HG02852 (cell line): ENCODE results near the gene SCNN1G.

Experiments used
- ATAC-seq: cut with Tn5 transposase; IDR thresholded peaks from one replicate; pipeline ENCODE4 v1.9.1; 2021; ENCODE audit warnings: mild to moderate bottlenecking, moderate library complexity; ENCODE audit not compliant: unreplicated experiment

SCNN1G gene

DNA sequence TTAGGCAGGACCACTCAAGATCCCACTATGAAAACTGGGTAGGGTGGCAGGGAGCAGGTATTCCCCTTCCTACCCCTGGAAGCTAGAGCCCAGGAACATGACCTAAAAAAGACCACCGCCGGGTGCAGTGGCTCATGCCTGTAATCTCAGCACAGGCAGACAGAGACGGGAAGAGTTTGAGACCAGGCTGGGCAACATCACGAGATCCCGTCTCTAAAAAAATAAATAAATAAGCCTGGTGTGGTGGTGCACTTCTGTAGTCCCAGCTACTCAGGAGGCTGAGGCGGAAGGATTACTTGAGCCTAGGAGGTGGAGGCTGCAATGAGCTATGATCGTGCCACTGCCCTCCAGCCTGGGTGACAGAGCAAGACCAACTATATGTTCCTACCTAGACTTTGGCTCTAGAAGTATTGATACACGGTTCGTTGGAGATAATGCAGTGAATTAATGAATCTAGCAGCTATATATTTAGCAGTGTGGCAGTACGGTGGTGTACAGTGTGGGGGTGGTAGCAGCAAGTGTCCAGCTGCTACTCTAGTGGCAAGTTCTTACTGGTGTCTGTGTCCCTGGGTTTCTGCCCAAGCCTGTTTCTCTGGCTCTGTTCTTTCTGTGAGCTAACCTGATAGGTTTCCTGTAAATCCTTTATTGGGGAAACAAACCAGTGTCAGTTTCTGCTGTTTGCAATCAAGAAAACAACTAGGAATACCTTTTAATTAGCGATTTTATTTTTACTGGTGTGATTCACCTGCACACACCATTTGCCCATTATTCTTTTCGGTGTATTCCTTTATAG lies 30.0 kb upstream of the SCNN1G start:
- no peak for ATAC-seq

DNA sequence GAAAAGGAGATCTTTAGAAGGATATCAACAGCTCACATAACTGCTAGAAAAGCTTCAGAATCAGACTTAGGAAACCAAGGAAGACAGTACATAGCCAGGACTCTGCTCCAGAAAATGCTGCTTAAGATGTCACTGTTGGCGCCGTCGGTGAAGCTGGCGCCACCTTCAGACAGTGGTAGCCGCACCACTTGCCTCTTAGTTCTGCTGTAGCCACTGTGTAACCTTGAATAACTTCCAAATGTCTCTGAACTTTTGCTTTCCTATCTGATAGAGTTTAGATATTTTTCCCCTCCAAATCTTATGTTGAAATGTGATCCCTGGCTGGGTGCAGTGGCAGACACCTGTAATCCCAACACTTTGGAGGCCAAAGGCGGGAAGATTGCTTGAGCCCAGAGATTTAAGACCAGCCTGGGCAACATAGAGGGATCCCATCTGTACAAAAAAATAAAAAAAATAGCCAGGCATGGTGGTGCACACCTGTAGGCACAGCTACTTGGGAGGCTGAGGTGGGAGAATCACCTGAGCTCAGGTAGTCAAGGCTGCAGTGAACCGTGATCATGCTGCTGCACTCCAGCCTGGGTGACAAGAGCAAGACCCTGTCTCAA lies 27.0 kb upstream of the SCNN1G start:
- ATAC-seq: no peak

DNA sequence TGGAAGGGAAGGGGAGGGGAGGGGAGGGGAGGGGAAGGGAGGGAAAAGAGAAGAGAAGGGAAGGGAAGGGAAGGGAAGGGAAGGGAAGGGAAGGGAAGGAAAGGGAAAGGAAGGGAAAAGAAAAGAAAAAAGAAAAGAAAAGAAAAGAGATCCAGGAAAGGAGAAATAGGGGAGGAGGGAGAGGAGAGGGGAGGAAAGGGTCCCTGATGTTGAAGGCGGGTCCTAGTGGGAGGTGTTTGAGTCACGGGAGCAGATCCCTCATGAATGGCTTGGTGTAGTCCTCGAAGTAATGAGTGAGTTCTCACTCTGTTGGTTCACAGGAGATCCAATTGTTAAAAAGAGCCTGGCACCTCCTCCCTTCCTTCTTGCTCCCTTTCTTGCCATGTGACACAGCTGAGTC lies 26.4 kb upstream of the SCNN1G start:
- ATAC-seq: no peak

DNA sequence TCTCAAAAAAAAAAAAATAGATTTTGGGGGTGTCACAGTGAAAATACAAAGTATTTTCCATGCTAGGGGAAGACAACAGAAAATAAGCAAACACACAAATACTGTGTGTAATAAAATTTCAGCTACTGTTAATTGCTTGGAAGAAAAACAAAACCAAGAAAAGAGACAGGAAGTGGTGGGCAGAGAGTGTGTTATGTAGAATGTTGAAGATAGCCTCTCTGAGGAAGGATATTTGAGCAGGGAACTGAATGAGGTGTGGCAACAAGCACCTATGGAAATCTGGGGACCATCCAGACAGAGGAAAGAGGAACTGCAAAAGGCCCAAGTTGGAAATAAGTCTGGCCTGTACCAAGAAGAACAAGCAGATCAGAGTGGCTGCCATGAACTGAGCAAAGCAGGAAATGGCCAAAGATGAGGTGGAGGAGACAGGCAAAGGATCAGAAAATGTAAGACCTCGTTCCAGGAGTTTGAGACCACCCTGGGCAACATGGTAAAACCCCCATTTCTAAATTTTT lies 25.5 kb upstream of the SCNN1G start:
- ATAC-seq: no peak

DNA sequence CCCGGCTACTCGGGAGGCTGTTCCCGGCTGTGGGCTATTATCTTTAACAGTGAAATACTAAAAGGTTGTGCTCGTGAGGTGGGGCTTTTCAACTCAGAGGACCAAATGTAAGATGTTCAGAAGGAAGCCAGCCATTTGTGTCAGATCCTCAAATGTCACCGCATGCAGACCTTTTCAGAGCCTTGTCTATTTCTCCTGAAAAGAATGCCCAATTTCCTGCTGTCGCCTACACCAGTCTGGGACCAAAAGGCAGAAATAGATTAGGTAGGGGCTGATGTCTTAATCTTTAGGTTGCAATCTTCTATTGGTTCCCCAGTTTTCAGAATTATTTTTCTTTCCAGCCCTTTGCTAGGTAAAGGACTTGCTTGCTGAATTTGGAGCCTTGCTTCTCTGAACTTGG lies 24.4 kb upstream of the SCNN1G start:
- ATAC-seq: no peak

DNA sequence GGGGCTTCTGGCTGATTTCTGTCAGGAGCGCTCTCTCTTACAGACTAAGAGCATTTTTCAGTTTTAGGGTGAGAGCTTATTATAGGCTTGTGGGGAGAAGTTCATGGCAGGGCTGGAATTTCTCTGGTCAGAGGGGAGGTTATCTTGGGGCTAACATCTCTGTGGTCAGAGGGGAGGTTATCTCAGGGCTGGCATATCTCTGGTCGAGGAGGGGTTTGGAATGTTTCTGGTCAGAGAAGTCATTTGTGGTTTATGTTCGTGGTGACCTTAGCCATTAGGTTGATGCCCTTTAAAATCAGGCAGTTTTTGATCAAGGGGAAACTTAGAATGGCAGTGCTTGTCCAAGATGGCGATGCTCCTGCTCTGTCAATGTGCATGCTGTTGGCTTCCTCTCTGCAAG lies 22.5 kb upstream of the SCNN1G start:
- ATAC-seq: no peak

DNA sequence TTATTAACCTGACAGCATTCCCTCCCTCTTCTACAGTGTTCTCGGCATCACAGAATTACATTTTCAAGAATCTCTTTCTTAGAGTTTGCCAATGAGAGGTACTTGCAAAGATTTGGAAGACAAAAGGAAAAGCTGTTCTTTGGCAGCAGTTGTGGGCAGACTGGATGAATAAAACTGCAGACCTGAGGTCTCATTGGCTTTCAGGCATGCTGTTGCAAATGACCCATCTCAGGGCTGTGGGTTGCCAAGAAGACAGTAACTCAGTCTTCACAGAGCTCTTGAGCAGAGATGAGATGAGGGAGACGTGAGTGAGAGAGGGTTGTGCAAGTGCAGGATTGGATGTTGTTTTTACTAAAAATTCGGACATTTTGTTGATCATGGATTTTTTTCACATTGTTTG lies 22.0 kb upstream of the SCNN1G start:
- no peak for ATAC-seq

DNA sequence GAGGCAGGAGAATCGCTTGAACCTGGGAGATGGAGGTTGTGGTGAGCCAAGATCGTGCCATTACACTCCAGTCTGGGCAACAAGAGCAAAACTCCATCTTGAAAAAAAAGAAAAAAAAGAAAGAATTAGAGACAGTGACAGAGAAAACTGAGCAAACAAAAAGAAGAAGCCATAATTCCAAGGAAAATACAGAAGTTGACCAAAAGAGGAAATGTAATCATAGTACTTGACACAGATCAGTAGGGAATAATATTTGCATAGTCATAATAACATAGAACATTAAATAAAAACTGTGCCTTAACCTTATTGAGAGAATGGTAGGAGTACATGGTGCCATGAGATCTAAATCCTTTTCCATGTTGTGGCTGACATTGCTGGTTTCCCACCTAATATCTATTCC lies 18.6 kb upstream of the SCNN1G start:
- ATAC-seq: no peak

DNA sequence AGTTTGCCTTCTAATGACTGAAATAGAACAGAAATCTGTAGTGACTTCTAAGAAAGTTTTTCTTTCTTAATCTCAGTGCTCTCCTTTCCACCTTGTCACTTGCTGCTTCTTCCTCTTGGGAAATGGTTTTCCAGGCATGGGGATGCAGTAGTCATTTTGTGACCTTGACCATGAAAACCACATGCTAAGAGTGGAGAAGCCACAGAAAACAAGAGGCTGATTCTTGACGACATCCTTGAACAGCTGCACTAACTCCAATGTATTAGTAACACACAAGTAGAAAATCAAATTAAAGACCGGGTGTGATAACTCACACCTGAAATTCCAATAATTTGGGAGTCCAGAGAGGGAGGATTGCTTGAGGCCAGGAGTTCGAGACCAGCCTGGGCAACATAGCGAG lies 17.8 kb upstream of the SCNN1G start:
- no peak for ATAC-seq

DNA sequence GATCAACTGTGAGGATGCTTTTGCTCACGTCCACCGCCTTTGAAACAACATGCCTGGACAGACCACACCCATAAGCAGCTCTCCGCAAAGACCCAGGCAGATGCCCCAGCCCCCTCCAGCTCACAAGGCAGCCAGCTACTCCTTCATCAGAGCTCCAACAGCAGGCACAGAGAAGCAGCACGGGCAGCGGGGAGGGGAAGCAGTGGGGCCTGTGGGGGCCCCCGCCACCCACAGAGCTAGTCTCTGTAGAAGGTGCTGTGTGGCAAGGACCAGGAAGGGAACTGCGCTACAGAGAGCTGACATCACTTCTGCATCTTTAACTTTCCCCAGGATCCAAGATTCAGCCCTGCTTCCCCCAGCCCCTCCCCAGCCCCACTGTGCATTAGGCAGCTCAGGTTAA lies 10.0 kb upstream of the SCNN1G start:
- no peak for ATAC-seq

DNA sequence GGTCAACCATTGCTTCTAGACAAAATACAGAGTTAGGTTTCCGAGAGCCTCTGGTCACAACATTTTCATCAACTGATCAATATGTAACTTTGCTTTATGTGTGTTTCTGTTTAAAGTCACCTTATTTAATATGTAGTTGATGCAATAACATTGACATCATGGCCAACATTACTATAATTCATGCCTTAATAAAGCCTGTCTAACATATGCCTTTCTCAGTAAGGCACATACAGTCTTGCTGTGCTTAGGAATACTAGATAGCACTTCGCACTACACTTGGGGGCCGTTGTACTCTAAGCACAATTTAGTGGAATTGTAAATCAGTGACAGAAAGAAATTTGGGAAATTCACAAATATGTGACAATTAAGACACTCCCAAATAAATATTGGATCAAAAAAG lies 9.6 kb upstream of the SCNN1G start:
- ATAC-seq: no peak

DNA sequence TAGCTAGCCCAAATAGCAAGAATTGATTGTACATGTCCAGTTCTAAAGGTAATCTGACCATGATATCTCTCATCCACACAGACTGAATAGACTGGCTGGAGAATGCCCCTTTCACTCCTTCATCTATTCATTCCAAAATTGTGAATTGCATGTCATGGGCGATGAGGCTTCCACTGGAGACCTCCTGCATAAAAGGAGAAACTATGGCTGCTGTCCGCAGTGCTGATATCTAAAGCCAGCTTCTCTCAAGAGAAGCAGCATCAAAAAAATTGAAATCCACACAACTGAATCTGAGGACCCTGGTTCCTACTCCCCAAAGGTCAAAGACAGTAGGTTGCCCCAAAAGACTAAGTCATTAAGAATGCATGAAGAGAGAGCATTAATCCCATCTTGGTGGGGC lies 7.9 kb upstream of the SCNN1G start:
- no peak for ATAC-seq

DNA sequence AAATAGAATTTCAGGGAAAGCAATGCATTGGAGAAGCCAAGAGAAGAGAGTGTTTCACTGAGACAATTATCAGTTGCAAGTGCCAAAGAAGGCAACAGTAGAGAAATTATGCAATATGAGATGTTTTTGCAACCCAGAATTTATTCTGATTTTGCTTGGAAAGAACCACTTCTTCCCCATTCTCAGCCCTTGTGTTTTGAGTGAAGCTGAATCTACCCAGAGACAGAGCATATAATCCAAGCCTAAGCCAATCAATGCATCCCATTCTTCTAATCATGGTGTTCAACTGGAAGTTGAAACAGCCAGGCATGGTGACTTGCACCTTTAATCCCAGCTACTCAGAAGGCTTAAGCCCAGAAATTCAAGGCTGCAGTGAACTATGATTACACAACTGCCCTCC lies 6.9 kb upstream of the SCNN1G start:
- ATAC-seq: no peak

DNA sequence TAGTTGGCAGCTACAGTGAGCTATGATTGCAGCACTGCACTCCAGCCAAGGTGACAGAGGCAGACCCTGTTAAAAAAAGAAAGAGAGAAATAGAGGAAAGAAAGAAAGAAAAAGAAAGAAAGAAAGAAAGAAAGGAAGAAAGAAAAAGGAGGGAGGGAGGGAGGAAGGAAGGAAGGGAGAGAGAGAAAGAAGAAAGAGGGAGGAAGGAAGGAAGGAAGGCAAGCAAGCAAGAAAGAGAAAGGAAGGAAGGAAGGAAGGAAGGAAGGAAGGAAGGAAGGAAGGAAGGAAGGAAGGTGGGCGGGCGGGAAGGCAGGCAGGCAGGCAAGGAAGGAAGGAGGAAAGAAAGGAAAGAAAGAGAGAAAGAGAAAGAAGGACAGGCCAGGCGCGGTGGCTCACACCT lies 1.0 kb upstream of the SCNN1G start:
- no peak for ATAC-seq

DNA sequence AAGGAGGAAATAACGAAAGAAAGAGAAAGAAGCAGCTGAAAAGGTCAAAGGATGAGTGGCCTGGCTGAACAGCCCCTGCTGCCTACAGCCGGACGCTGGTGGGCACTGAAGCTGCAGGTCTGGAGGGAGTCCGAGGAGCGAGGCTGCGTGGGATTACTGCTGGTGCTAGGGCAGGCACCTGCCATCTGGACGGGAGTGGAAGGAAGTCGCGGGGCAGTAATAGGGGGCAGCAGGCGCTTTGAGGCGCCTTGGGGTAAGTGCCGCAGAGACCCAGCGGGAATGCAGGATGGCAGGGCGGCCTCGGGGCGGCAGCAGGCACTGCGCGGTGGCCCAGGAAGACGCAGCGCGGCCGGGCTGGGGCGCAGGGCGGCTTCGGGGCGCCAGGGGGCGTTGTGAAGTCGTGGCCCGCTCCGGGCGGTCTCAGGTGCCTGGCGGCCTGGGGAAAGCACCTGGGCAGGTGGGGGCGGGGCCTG lies 303 bp upstream of the SCNN1G start:
- peak; percentile 80 for ATAC-seq

DNA sequence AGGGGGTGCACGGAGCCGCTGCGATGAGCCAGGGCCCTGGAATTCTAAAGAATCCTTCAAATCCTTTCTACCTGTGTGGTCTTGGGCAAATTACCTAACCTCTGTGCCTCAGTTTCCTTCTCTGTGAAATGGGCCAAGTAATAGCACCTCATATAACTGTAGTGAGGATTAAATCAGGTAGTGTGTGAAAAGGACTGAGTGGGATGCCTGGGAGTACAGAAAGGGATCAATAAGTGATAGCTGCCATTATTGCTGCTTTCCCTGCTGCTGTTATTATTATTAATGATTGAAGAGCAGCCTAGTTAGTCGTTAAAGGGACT lies 958 bp downstream of the SCNN1G start:
- no peak for ATAC-seq

DNA sequence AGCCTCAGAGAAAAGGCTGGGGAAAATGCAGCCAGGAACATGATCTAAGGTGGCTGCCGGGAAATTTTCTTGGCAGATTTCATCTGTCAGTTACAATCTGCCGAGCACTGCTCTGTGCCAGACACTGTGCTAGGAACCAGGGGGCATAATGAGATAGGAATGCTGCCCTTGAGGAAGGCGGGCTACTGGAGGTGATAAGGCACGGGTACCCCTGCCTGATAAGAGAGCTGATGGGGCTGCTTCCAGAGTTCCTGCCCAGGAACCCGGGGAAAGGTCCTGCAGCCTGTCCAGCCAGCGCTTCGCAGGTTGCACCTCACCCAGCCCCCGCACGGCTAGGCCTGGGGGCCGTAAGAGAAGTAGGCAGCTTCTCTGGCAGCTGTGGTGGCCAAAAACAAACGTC lies 3.1 kb downstream of the SCNN1G start:
- no peak for ATAC-seq

DNA sequence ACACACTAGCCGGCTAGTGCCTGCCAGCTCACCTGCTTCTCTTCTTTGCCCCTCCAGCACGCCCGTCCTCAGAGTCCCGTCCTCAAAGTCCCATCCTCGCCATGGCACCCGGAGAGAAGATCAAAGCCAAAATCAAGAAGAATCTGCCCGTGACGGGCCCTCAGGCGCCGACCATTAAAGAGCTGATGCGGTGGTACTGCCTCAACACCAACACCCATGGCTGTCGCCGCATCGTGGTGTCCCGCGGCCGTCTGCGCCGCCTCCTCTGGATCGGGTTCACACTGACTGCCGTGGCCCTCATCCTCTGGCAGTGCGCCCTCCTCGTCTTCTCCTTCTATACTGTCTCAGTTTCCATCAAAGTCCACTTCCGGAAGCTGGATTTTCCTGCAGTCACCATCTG lies 3.6 kb downstream of the SCNN1G start:
- no peak for ATAC-seq

DNA sequence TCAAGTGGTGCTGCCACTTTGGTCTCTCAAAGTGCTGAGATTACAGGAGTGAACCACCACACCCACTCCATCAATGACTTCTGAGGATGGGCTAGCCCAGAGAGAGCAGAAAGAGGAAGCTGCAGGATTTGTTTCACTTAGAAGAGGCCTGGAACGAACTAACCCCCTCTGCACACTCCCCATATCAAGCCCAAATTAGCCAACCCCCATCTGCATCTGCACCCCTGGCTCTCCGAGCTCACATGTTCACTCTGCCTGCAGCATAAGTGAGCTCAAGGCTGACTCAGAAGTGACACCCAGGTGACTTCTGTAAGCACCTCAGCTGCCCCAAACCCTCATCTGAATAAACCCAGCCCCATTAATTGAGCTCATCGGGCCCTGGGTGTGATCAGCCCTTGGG lies 4.8 kb downstream of the SCNN1G start:
- ATAC-seq: no peak

DNA sequence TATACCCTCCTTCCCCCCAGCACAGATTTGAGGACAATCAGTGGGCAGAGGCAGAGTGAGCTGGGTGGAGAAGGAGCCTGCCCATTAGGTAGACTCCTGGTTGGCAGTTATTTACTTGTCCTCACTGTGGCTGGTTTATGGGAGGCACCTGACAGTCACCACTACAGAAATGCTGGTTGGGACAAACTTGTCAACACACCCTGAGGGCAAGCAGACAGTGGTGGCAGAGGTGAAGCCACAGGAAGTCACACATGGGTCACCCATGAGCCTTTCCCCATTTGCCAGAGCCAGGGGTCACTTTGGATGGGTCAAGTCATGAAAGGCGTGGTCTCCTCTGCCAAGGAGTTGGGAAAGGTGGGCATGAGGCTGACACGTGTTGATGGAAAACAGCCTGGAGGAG lies 6.4 kb downstream of the SCNN1G start:
- no peak for ATAC-seq

DNA sequence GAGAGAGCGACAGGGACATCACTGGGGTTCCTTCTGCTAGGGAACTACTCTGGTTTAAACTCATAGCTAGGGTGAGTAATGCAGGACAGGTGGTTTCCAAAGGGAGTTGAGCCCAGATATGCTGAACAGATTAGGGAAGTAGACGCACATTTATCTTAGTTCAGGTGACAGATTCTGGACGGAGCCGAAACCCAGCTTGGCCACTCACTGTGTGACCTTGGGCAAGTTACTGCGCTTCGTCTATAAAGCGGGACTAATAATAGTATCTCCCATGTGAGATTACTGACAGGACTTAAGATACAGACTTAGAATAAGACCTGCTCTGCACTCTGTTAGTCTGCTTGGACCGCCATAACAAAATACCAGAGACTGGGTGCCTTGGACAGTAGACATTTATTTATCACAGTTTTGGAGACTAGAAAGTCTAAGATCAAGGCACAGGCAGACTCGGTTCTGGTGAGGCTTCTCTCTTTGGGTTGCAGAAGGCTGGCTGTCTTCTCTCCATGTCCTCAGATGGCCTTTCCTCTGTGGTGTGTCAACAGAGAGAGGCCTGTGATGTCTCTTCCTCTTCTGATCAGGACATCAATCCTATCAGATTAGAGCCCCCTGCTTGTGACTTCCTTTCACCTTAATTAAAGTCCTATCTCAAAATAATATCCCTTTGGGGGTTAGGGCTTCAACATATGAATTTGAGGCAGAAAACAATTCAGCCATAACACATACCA lies 12.1 kb downstream of the SCNN1G start:
- no peak for ATAC-seq

DNA sequence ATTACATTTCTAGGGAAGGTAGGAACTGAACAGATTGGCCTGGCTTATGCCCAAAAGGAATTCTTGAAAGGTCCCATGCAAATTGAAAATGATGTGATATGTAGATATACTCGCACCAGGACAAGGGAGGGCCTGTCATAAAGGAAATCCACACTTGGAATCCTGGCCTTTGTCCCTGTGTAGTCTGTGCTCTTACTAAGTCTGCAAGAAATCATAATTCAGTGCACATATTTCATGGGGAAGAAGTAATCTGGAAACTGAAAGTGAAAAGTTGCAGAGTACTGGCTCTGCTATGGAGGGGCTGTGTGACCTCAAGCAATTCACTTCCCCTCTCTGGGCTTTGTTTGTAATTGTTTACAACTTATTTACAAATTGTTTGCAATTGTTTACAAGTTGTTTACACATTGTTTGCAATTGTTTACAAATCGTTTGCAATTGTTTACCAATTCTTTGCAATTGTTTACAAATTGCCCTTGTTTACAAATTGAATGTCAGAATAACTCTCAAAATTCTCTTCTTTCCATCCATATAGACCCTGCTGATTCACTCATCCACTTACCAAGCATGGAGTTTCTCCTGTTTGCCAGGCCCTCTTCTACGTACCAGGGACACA lies 12.9 kb downstream of the SCNN1G start:
- no peak for ATAC-seq
